HG03097 (cell line): ENCODE results near the gene PIK3CD.

Experiments
- ATAC-seq: cut with Tn5 transposase; IDR thresholded peaks from one replicate; pipeline ENCODE4 v1.9.1; 2021; ENCODE audit not compliant: unreplicated experiment, low FRiP score

PIK3CD gene

GRCh38 chr1:9651565-9652378 lies at the start of gene PIK3CD:
Gene PIK3CD (plus strand): TSS chr1:9651731. CDS start chr1:9710456, 58,725 bp downstream.
- peak; percentile 21 for ATAC-seq

DNA sequence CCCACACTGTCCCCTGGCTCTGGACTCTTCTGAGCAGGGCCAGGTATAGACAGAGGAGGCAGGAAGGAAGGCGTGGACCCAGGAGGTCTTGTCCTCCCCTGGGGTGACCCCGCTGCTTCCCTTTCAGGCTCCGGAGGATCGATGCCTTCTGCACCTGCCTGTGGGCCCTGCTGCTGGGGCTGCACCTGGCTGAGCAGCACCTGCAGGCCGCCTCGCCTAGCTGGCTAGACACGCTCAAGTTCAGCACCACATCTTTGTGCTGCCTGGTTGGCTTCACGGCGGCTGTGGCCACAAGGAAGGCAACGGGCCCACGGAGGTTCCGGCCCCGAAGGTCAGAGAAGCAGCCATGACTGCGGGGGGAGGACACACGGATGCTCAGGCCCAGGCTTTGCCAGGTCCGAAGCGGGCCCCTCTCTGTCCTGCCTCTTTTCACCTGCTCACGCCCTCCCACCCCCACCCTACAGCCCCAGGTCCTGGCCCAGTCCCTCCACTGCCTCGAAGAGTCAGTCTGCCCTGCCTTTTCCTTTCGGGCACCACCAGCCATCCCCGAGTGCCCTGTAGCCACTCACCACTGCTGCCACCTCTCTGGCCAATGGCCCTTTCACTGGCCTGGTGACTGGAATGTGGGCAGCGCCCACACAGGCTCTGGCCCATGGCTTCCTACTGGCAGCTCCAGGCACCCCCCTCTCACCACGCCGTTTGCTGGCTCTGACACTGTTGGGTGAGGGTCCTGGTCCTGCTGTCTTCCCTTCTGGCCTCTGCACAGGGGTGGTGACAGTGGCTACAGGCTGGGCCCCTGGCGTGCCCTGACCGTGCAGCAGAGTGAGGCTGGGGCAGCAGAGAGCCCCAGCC lies 49.4 kb upstream of the PIK3CD start:
- ATAC-seq = no peak

DNA sequence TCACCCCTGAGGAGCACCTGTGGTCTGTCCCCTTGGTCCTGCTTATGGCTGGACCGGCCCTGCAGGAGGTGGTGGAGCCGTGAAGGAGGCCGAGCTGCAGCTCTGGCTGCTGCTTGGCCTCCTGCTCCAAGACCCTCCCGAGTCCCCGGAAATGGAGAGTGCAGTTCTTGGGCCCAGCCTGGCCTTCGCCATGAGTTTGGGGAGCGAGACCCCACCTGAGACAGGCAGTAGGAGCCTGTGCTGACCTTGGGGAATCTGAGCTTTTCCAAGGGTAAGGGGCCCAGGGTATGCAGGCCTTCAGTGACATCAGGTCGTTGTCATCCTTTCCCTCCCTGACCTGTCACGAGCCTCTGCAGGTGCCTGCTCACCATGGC lies 48.8 kb upstream of the PIK3CD start:
- ATAC-seq = no peak

DNA sequence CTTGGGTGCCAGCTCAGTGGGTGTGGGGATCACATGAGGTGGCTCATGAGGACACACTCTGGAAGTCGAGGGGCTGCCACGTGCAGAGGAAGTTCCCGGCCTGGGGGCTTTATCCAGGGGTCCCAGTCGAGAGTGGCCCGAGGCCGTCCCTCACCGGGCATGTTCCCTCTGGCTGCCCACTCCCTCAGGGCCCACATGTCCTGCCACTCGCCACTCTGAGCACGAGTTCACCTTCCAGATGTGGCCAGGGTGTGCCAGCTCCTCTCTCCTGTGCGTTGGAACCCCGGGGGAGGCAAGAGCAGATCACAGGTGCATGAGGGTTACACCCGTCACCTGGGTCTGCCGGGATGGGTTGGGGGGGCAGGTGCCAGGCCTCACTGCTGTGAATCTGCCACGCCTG lies 48.2 kb upstream of the PIK3CD start:
- ATAC-seq = no peak

GRCh38 chr1:9603766-9604753 lies 47.5 kb upstream of the PIK3CD start:
- no peak for ATAC-seq

- no peak for ATAC-seq
Measured at GRCh38 chr1:9604836-9605235, 46.7 kb upstream of the PIK3CD start.

- no peak for ATAC-seq
Measured at GRCh38 chr1:9605946-9606455, 45.5 kb upstream of the PIK3CD start.

DNA sequence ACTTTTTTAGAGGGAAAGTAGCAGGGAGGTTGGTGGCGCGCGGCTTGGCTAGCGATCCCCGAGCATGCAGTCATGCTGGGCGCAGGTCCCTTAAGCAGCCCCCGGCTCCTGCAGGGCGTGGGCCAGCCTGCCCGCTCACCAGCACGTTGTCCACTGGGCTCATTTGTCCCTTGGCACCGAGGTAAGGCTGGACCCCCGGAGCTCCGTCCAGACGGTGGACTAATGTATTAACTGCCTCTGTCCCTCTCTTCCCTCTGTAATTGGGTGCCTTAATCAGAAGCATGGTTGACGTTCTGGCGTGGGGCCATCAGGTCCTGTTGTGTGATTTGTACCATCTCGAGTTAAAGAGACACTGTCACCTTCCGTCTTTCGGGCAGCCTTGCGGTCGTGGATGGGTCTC lies 45.1 kb upstream of the PIK3CD start:
- ATAC-seq = no peak

- ATAC-seq = no peak
Measured at GRCh38 chr1:9606948-9607347, 44.6 kb upstream of the PIK3CD start.

GRCh38 chr1:9607352-9607751 lies 44.2 kb upstream of the PIK3CD start:
- no peak for ATAC-seq

DNA sequence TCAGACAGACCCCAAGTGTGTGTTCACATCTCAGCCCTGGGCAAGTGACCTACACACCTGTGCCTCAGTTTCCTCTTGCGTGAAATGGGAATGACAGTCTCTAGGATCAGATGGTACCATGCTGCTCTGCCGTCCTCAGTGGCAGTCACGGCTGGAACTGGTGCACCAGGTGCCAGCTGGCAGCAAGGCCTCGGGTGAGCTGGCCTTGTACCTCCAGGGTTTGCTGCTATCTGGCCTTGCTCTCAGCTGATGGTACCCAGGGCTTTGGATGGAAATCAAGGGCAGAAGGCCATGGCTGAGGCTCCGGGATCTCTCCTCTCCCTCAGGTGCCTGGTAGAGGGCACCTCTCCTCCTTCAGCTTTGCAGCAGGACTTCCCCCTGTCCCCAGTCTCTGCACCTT lies 41.5 kb upstream of the PIK3CD start:
- no peak for ATAC-seq

- no peak for ATAC-seq
Measured at GRCh38 chr1:9610548-9610947, 41.0 kb upstream of the PIK3CD start.

DNA sequence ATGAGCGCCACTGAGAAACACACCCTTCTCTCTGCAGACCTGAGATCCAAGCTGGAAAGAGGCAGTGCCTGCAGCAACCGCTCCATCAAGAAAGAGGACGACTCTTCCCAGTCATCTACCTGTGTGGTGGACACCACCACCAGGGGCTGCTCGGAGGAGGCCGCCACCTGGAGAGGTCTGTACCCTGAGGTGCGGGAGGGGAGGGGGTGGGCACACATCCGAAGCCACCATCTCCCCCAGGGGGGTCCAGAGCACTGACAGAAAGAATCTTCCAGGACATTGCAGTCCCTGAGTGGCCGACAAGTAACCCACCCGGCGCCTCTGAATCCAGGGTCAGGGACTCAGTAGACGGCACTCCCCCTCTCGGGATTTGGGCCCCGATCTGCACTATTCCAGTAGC lies 39.8 kb upstream of the PIK3CD start:
- ATAC-seq = no peak

- ATAC-seq = no peak
Measured at GRCh38 chr1:9612162-9612845, 39.2 kb upstream of the PIK3CD start.

GRCh38 chr1:9612871-9613624 lies 38.5 kb upstream of the PIK3CD start:
- ATAC-seq = no peak

- ATAC-seq = no peak
Measured at GRCh38 chr1:9613625-9614299, 37.8 kb upstream of the PIK3CD start.

DNA sequence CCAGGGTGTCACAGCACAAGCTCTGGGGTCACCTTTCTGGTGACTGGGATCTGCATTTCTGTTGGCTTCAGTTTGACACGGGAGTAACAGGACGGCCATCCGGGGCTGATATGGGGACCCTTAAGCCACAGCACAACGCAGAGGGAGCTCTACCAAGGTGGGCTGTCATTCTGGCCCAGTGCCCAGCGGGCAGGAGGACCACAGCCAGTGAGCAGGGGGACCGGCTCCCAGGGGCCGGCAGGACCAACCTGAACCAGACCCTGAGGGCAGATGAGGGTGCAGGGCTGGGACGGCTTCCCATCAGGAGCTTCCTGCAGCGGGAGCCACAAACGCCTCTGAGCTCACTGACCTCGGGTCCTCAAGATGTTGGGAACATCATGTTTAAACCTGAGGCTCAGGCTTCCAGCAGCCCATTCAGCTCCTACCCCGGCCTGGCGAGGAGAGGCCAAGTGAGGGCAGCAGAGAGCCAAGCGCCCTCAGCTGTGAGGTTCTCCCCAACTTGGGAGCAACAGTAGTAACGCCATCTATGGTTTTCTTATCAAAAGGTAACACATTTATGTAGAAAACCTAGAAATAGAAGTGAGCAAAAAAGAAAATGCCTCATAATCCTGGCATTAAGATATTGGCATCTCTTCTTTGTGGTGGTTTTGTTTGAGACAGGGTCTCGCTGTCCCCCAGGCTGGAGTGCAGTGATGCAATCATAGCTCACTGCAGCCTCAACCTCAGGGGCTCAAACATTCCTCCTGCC lies 36.0 kb upstream of the PIK3CD start:
- no peak for ATAC-seq
